Panc1 (cell line): Measurements from ENCODE around the gene ATP8B1. TPM values are rescaled to one million over a fixed set of nuclear protein-coding genes. Genes with fewer than 3 reads are reported as not detected.

ENCODE experiments used
- ATAC-seq: fragments of 200-7000 bp; cut with Tn5 transposase; 2 replicates; pipeline ENCODE4 v1.9.1; 2020; ENCODE audit warnings: mild to moderate bottlenecking, moderate library complexity
- BruUV-seq: library from RNA; stranded (reverse); fragments of 400-500 nt; replicated peaks from 2 replicates; lab custom pipeline; 2021; lab: Mats Ljungman, UMichigan
- CTCF ChIA-PET: fragments of 300-600 bp; sonication (Branson Sonifier 250); formaldehyde crosslinking; loops from one replicate; lab custom pipeline; 2022; ENCODE audit warnings: antibody characterized with exemption; lab: Charles Lee
- POLR2A ChIA-PET: fragments of 300-600 bp; sonication (Branson Sonifier 250); formaldehyde crosslinking; loops from one replicate; lab custom pipeline; 2022; ENCODE audit warnings: antibody characterized with exemption; lab: Charles Lee
- DNase-seq: peaks from one replicate; pipeline ENCODE4 v3.0.0-alpha.2; 2010; ENCODE audit warnings: low read depth, low spot score
- H3K27ac ChIP-seq: 2 replicates; pipeline ENCODE4 v1.5.1; 2011; ENCODE audit warnings: mild to moderate bottlenecking, low read length, inconsistent platforms
- H3K27me3 ChIP-seq: fragments of 200-500 bp; sonication (Bioruptor generic); 2 replicates; pipeline ENCODE4 v1.6.0; 2014; ENCODE audit warnings: low read length, inconsistent platforms; ENCODE audit not compliant: control insufficient read depth, insufficient read depth
- H3K36me3 ChIP-seq: fragments of 200-500 bp; sonication (Bioruptor generic); 2 replicates; pipeline ENCODE4 v1.5.1; 2014; ENCODE audit warnings: inconsistent platforms, mild to moderate bottlenecking, low read length, moderate library complexity; ENCODE audit not compliant: control insufficient read depth, insufficient read depth
- H3K4me1 ChIP-seq: 2 replicates; pipeline ENCODE4 v1.5.1; 2011; ENCODE audit warnings: inconsistent platforms, mild to moderate bottlenecking, low read length, moderate library complexity; ENCODE audit not compliant: control insufficient read depth, insufficient read depth
- H3K4me3 ChIP-seq, 2 experiments: 2 replicates each; pipeline ENCODE4 v1.5.1; 2011 to 2012; ENCODE audit warnings: low read depth in 2 of 2, low read length in 2 of 2, mild to moderate bottlenecking in 2 of 2, inconsistent platforms in 1 of 2, moderate library complexity in 1 of 2
- H3K9me3 ChIP-seq: fragments of 200-500 bp; sonication (Bioruptor generic); 2 replicates; pipeline ENCODE4 v1.5.1; 2014; ENCODE audit warnings: low read depth, mild to moderate bottlenecking, inconsistent platforms, low read length, moderate library complexity; ENCODE audit not compliant: control insufficient read depth, insufficient read depth
- POLR2AphosphoS5 ChIP-seq: IDR thresholded peaks from 2 replicates; pipeline ENCODE4 v1.6.1; 2012; ENCODE audit warnings: mild to moderate bottlenecking, low read depth, low read length, moderate library complexity
- SIN3A ChIP-seq: IDR thresholded peaks from 2 replicates; pipeline ENCODE4 v1.6.1; 2012; ENCODE audit warnings: low read depth, mild to moderate bottlenecking, low read length, moderate library complexity, borderline replicate concordance; ENCODE audit not compliant: insufficient read depth
- TCF7L2 ChIP-seq: IDR thresholded peaks from 2 replicates; pipeline ENCODE4 v1.6.1; 2011; ENCODE audit warnings: mild to moderate bottlenecking, low read depth, low read length, inconsistent platforms
- in situ Hi-C: cut with HindIII; loops from 2 replicates; pipeline ENCODE4 v1.10.0; 2016; ENCODE audit warnings: low sequenced_read_pairs, low pct_unique_long_range_greater_than_20kb
- intact Hi-C: fragments of 100-400 bp; cut with micrococcal nuclease; formaldehyde crosslinking; loops from one replicate; pipeline ENCODE4 v1.10.0; 2022; ENCODE audit not compliant: unreplicated experiment
- total RNA-seq: library from RNA; stranded (reverse); gene quantifications from one replicate; pipeline ENCODE4 v1.2.1, GENCODE V29; 2021; ENCODE audit not compliant: unreplicated experiment
- TF ChIP-seq, protein P1 (sequence below): fragments of 450-650 bp; IDR thresholded peaks from 2 replicates; pipeline ENCODE4 v1.5.1; 2017; ENCODE audit warnings: mild to moderate bottlenecking
- TF ChIP-seq, protein P2 (sequence below), 2 experiments: IDR thresholded peaks; 2 replicates each; pipeline ENCODE4 v1.6.1; 2011 to 2012; ENCODE audit warnings: low read depth in 2 of 2, control low read depth in 1 of 2, low read length in 1 of 2, mild to moderate bottlenecking in 1 of 2, moderate library complexity in 1 of 2; ENCODE audit not compliant: insufficient read depth in 1 of 2

ATP8B1 gene
- total RNA-seq, 1 experiment from 2014 or later, result 12.5 TPM

DNA sequence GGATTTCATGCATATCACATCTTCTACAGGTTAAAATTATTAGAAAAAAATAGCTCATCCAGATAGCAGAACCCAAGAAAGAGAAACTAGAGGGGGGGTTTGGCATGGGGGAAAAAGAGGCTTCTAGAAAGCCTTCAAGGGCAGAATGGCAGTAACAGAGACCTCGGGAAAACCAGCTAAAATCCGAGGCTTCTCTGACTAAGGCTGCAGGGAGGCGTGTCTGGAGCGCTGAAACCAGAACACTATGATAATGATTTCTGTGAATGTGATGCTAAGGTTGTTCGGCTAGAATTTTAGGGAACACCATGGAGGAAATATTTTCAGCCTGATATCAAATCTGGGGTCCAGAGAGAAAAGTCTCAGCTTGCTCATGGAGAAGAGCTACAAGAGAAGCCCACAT is 73.0 kb downstream of the ATP8B1 start:
- ATAC-seq, result no peak
- Histone ChIP-seq H3K9me3 (no peaks in the 10 kb centered on the region), H3K27ac (no peak overlapping the region), H3K4me1 (no peaks in the 10 kb centered on the region; the same call in 1 of the 2 replicates), H3K4me3 (no peak overlapping the region), H3K27me3 (no peaks in the 10 kb centered on the region), H3K36me3 (no peaks in the 10 kb centered on the region)
- intact Hi-C loops (no loop called here), in situ Hi-C loops (no loop called here)
- CTCF ChIA-PET, result no interaction called here
- no peak for DNase-seq
- BruUV-seq, result no TSS peak
- POLR2A ChIA-PET, result interaction anchor here (0.6 to 0.9 kb wide), 2 partner anchors 108 to 215 kb away, joined by 4 to 8 read pairs; no protein-coding TSS in a partner anchor
- TF ChIP-seq SIN3A (no peak), TCF7L2 (no peak), POLR2AphosphoS5 (no peak)

- intact Hi-C loops (no loop called here), in situ Hi-C loops (no loop called here)
- no TSS peak for BruUV-seq
- DNase-seq (no peak), ATAC-seq (no peak)
- no peaks in the 10 kb centered on the region for H3K36me3 ChIP-seq
- ChIA-PET CTCF (no interaction called here), POLR2A (interaction anchor here (0.6 kb wide), 1 partner anchor 49 kb away, joined by 5 read pairs; no protein-coding TSS in a partner anchor)
- no peak for TF ChIP-seq POLR2AphosphoS5
- TF ChIP-seq SIN3A, result no peak
- TF ChIP-seq, protein P1, sequence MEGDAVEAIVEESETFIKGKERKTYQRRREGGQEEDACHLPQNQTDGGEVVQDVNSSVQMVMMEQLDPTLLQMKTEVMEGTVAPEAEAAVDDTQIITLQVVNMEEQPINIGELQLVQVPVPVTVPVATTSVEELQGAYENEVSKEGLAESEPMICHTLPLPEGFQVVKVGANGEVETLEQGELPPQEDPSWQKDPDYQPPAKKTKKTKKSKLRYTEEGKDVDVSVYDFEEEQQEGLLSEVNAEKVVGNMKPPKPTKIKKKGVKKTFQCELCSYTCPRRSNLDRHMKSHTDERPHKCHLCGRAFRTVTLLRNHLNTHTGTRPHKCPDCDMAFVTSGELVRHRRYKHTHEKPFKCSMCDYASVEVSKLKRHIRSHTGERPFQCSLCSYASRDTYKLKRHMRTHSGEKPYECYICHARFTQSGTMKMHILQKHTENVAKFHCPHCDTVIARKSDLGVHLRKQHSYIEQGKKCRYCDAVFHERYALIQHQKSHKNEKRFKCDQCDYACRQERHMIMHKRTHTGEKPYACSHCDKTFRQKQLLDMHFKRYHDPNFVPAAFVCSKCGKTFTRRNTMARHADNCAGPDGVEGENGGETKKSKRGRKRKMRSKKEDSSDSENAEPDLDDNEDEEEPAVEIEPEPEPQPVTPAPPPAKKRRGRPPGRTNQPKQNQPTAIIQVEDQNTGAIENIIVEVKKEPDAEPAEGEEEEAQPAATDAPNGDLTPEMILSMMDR, result no peak
- TF ChIP-seq, protein P2, sequence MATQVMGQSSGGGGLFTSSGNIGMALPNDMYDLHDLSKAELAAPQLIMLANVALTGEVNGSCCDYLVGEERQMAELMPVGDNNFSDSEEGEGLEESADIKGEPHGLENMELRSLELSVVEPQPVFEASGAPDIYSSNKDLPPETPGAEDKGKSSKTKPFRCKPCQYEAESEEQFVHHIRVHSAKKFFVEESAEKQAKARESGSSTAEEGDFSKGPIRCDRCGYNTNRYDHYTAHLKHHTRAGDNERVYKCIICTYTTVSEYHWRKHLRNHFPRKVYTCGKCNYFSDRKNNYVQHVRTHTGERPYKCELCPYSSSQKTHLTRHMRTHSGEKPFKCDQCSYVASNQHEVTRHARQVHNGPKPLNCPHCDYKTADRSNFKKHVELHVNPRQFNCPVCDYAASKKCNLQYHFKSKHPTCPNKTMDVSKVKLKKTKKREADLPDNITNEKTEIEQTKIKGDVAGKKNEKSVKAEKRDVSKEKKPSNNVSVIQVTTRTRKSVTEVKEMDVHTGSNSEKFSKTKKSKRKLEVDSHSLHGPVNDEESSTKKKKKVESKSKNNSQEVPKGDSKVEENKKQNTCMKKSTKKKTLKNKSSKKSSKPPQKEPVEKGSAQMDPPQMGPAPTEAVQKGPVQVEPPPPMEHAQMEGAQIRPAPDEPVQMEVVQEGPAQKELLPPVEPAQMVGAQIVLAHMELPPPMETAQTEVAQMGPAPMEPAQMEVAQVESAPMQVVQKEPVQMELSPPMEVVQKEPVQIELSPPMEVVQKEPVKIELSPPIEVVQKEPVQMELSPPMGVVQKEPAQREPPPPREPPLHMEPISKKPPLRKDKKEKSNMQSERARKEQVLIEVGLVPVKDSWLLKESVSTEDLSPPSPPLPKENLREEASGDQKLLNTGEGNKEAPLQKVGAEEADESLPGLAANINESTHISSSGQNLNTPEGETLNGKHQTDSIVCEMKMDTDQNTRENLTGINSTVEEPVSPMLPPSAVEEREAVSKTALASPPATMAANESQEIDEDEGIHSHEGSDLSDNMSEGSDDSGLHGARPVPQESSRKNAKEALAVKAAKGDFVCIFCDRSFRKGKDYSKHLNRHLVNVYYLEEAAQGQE (IDR thresholded peaks at IDR 0.05; ENCODE audit: insufficient read depth in 1 of 2, low read depth in 2 of 2, low read length in 1 of 2), result no peak
- no peak for TF ChIP-seq TCF7L2
- H3K4me3 ChIP-seq, result no peak overlapping the region
- H3K27me3 ChIP-seq, result no peaks in the 10 kb centered on the region
- H3K27ac ChIP-seq, result no peak overlapping the region
- no peaks in the 10 kb centered on the region for H3K9me3 ChIP-seq
- H3K4me1 ChIP-seq, result no peaks in the 10 kb centered on the region; the same call in 1 of the 2 replicates
Observed at GRCh38 chr18:57728941-57729511, 74.1 kb downstream of the ATP8B1 start.
